Measurements from ENCODE around the gene LIN28B. TPM values are rescaled to one million over a fixed set of nuclear protein-coding genes. Genes with fewer than 3 reads are reported as not detected.

The LIN28B gene
- total and polyA plus RNA-seq, 8 donors = 0.22 TPM; not detected in 7

DNA sequence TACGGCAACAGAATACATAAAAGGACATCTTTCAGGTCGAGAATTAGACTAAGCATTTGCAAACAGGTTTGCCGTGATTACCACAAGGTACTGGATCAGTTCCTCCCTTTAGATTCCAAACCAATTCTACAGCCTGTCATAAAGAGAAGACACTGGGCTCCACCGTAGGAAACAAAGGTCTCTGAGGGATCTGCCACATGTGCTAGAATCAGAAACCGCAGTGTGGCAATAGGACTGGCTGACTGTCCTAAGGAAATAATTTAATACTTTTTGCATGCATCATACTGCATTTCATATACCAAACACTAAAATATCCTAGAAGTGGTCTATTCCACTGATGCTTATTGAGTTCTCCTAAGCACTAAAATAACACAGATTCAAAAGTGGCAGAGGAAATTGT is 163.7 kb downstream of the LIN28B start:
- no peak for ATAC-seq
- no peaks in the 10 kb centered on the region for H3K36me3 ChIP-seq
- intact Hi-C loops (cut with DNase I) = no loop called here
- no peak overlapping the region for H3K27ac ChIP-seq
- no peak for DNase-seq
- H3K4me3 ChIP-seq = no peak overlapping the region
- no peaks in the 10 kb centered on the region for H3K27me3 ChIP-seq
- TF ChIP-seq, protein P1, sequence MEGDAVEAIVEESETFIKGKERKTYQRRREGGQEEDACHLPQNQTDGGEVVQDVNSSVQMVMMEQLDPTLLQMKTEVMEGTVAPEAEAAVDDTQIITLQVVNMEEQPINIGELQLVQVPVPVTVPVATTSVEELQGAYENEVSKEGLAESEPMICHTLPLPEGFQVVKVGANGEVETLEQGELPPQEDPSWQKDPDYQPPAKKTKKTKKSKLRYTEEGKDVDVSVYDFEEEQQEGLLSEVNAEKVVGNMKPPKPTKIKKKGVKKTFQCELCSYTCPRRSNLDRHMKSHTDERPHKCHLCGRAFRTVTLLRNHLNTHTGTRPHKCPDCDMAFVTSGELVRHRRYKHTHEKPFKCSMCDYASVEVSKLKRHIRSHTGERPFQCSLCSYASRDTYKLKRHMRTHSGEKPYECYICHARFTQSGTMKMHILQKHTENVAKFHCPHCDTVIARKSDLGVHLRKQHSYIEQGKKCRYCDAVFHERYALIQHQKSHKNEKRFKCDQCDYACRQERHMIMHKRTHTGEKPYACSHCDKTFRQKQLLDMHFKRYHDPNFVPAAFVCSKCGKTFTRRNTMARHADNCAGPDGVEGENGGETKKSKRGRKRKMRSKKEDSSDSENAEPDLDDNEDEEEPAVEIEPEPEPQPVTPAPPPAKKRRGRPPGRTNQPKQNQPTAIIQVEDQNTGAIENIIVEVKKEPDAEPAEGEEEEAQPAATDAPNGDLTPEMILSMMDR (IDR thresholded peaks at IDR 0.05) = no peak
- WGBS, 2 donors = 73 to 79% methylated on average over 5 of the region's 5 CpGs
- H3K4me1 ChIP-seq = no peaks in the 10 kb centered on the region
- no peaks in the 10 kb centered on the region for H3K9me3 ChIP-seq
- no peak for FAIRE-seq

DNA sequence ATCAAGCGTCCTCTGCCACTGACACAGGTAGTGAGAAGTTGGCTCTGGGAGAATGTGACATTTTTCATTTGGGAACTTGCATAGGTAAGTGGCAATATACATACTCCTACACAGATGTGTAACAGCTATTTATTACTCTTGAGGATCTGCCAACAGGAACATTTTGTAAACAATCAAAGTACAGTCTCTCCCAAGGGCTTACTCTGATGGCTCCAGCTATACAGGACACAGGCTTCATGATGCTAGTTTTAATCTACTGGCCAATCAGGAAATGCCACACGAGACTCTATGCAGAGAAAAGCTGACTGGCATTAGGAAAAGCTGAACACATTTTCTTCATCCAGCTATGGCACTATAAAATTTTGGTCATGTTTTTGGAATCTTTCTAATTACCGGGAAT is 165.1 kb downstream of the LIN28B start:
- no peaks in the 10 kb centered on the region for H3K36me3 ChIP-seq
- ATAC-seq (no peak), FAIRE-seq (no peak), DNase-seq (no peak)
- no peak overlapping the region for H3K4me3 ChIP-seq
- no peak overlapping the region for H3K27ac ChIP-seq
- TF ChIP-seq, protein P1 (IDR thresholded peaks at IDR 0.05) = no peak
- intact Hi-C loops (cut with DNase I) = no loop called here
- no peaks in the 10 kb centered on the region for H3K9me3 ChIP-seq
- no peaks in the 10 kb centered on the region for H3K4me1 ChIP-seq
- 69 to 75% methylated on average over 3 of the region's 3 CpGs for WGBS, 2 donors
- H3K27me3 ChIP-seq = no peaks in the 10 kb centered on the region

DNA sequence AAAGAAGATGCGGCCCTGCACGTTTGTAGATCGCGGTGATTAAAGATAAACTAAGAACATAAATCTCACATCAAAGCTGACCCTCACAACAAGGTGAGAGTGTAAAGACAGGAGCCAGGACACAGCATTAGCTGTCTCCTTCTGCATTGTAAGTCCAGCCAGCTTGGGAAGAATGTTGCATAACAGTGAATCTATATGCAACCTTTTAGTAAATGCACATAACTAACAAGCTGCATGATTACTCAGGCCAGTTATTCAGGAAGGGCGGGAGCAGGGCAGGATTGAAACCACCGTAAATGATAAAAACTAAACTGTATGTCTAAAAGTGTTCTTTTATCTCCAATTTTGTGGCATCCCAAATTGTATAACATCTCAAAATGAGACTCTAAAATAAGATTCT is 165.8 kb downstream of the LIN28B start:
- Histone ChIP-seq H3K9me3 (no peaks in the 10 kb centered on the region), H3K27me3 (no peaks in the 10 kb centered on the region), H3K4me1 (no peaks in the 10 kb centered on the region), H3K27ac (no peak overlapping the region), H3K4me3 (no peak overlapping the region), H3K36me3 (no peaks in the 10 kb centered on the region)
- DNase-seq = no peak
- no peak for FAIRE-seq
- intact Hi-C loops (cut with DNase I) = no loop called here
- 56 to 67% methylated on average over 6 of the region's 6 CpGs for WGBS, 2 donors
- ATAC-seq = no peak
- TF ChIP-seq, protein P1 (IDR thresholded peaks at IDR 0.05) = no peak

Other genes with a start within 250 kb of the LIN28B start
- gene HACE1, start 97.2 kb upstream of the LIN28B start, total RNA-seq = 1 to 10 TPM; 2.8 to 8.5 (median 4.1) TPM
- gene HACE1, start 97.2 kb upstream of the LIN28B start, polyA plus RNA-seq = 1 to 10 TPM; 3.5 to 5.9 TPM
- under 1 TPM in 2 of 6 donors, not detected in 4; 0.35 to 0.67 TPM for gene POPDC3, start 222.9 kb downstream of the LIN28B start, total RNA-seq
- 1 to 10 TPM in 1 of 2 donors, under 1 TPM in 1; 0.84 to 3.0 TPM for gene POPDC3, start 222.9 kb downstream of the LIN28B start, polyA plus RNA-seq